ENCODE results near the gene MYH9.

The MYH9 gene

GRCh38 chr22:36296690-36297089 lies 91.1 kb downstream of the MYH9 start:
- TF ChIP-seq CTCF (IDR thresholded peaks at IDR 0.05; ENCODE audit: low read length), result no peak
- TF ChIP-seq EZH2 (IDR thresholded peaks at IDR 0.05; ENCODE audit: borderline replicate concordance, low read length), result no peak
- Histone ChIP-seq H3K36me3 (ENCODE audit: insufficient read depth, low read length) (peaks cover 99% of the 10 kb centered on the region), H3K79me2 (ENCODE audit: insufficient read depth, low read length) (no peaks in the 10 kb centered on the region)

GRCh38 chr22:36295247-36295646 lies 92.5 kb downstream of the MYH9 start:
- Histone ChIP-seq H3K9ac (ENCODE audit: low read length) (no peak overlapping the region), H3K79me2 (ENCODE audit: insufficient read depth, low read length) (no peaks in the 10 kb centered on the region), H3K4me1 (ENCODE audit: insufficient read depth, low read length, severe bottlenecking) (no peaks in the 10 kb centered on the region), H4K20me1 (ENCODE audit: insufficient read depth, low read length) (no peaks in the 10 kb centered on the region), H3K4me3 (ENCODE audit: low read depth, low read length, poor library complexity, severe bottlenecking) (no peak overlapping the region), H3K27me3 (ENCODE audit: insufficient read depth, low read length) (no peaks in the 10 kb centered on the region), H3K27ac (ENCODE audit: low read depth, low read length, poor library complexity, severe bottlenecking) (no peak overlapping the region), H3K9me2 (ENCODE audit: low read depth, low read length) (no peaks in the 10 kb centered on the region), H3K9me3 (ENCODE audit: low read length) (no peaks in the 10 kb centered on the region), H3K4me2 (ENCODE audit: low read length) (no peak overlapping the region), H2AFZ (ENCODE audit: low read length) (no peak overlapping the region), H3K36me3 (ENCODE audit: insufficient read depth, low read length) (peaks cover 88% of the 10 kb centered on the region), H3F3A (ENCODE audit: insufficient read depth, low read length) (no peaks in the 10 kb centered on the region)
- TF ChIP-seq EZH2 (IDR thresholded peaks at IDR 0.05; ENCODE audit: borderline replicate concordance, low read length), result no peak
- no peak for TF ChIP-seq CTCF (IDR thresholded peaks at IDR 0.05; ENCODE audit: low read length)

More at GRCh38 chr22:36296690-36297089, 91.1 kb downstream of the MYH9 start:
- Histone ChIP-seq H3K4me2 (ENCODE audit: low read length) (no peak overlapping the region), H3K27me3 (ENCODE audit: insufficient read depth, low read length) (no peaks in the 10 kb centered on the region), H3K9ac (ENCODE audit: low read length) (no peak overlapping the region), H3F3A (ENCODE audit: insufficient read depth, low read length) (no peaks in the 10 kb centered on the region), H3K27ac (ENCODE audit: low read depth, low read length, poor library complexity, severe bottlenecking) (no peak overlapping the region), H4K20me1 (ENCODE audit: insufficient read depth, low read length) (no peaks in the 10 kb centered on the region), H2AFZ (ENCODE audit: low read length) (no peak overlapping the region), H3K4me1 (ENCODE audit: insufficient read depth, low read length, severe bottlenecking) (peaks cover 3% of the 10 kb centered on the region), H3K4me3 (ENCODE audit: low read depth, low read length, poor library complexity, severe bottlenecking) (no peak overlapping the region), H3K9me2 (ENCODE audit: low read depth, low read length) (no peaks in the 10 kb centered on the region), H3K9me3 (ENCODE audit: low read length) (no peaks in the 10 kb centered on the region)

GRCh38 chr22:36294801-36295200 lies 93.0 kb downstream of the MYH9 start:
- peaks cover 87% of the 10 kb centered on the region for H3K36me3 ChIP-seq (ENCODE audit: insufficient read depth, low read length)
- no peaks in the 10 kb centered on the region for H3F3A ChIP-seq (ENCODE audit: insufficient read depth, low read length)
- H3K9me2 ChIP-seq (ENCODE audit: low read depth, low read length), result no peaks in the 10 kb centered on the region
- H3K4me2 ChIP-seq (ENCODE audit: low read length), result no peak overlapping the region
- no peaks in the 10 kb centered on the region for H3K4me1 ChIP-seq (ENCODE audit: insufficient read depth, low read length, severe bottlenecking)
- H3K27ac ChIP-seq (ENCODE audit: low read depth, low read length, poor library complexity, severe bottlenecking), result no peak overlapping the region
- no peaks in the 10 kb centered on the region for H4K20me1 ChIP-seq (ENCODE audit: insufficient read depth, low read length)
- no peak overlapping the region for H2AFZ ChIP-seq (ENCODE audit: low read length)
- H3K27me3 ChIP-seq (ENCODE audit: insufficient read depth, low read length), result no peaks in the 10 kb centered on the region
- no peak for TF ChIP-seq CTCF (IDR thresholded peaks at IDR 0.05; ENCODE audit: low read length)
- TF ChIP-seq EZH2 (IDR thresholded peaks at IDR 0.05; ENCODE audit: borderline replicate concordance, low read length), result no peak
- H3K9me3 ChIP-seq (ENCODE audit: low read length), result no peaks in the 10 kb centered on the region
- H3K79me2 ChIP-seq (ENCODE audit: insufficient read depth, low read length), result no peaks in the 10 kb centered on the region
- H3K4me3 ChIP-seq (ENCODE audit: low read depth, low read length, poor library complexity, severe bottlenecking), result no peak overlapping the region
- H3K9ac ChIP-seq (ENCODE audit: low read length), result no peak overlapping the region

Measured in OCI-LY1 (cell line).